Astrocyte of the cerebellum (primary cell): Measurements from ENCODE around the gene PNPLA1.
A peak's percentile ranks its signal among the peaks of the same experiment; 100 is the strongest.

ENCODE experiments used
- DNase-seq: peaks from one replicate; pipeline ENCODE4 v3.0.0-alpha.2; 2011; ENCODE audit warnings: low read depth
- H3K4me3 ChIP-seq: 2 replicates; pipeline ENCODE4 v1.5.1; 2011; ENCODE audit warnings: mild to moderate bottlenecking, low read depth, low read length, moderate library complexity
- CTCF ChIP-seq: IDR thresholded peaks from 2 replicates; pipeline ENCODE4 v1.5.1; 2012; ENCODE audit warnings: low read length, low read depth, moderate library complexity, mild to moderate bottlenecking; ENCODE audit errors: missing control alignments
- in situ Hi-C: cut with HindIII; loops from 2 replicates; pipeline ENCODE4 v1.10.0; 2017; ENCODE audit warnings: low sequenced_read_pairs

PNPLA1 gene

GRCh38 chr6:36349240-36349639 is 79.4 kb downstream of the PNPLA1 start:
- TF ChIP-seq CTCF = no peak
- DNase-seq = no peak
- no peak overlapping the region for H3K4me3 ChIP-seq
- in situ Hi-C loops = no loop called here

GRCh38 chr6:36350082-36350481 is 80.2 kb downstream of the PNPLA1 start:
- no peak overlapping the region for H3K4me3 ChIP-seq
- no peak for DNase-seq
- TF ChIP-seq CTCF = no peak
- in situ Hi-C loops = no loop called here

GRCh38 chr6:36350681-36351571 is 81.1 kb downstream of the PNPLA1 start:
- H3K4me3 ChIP-seq = no peak overlapping the region
- no peak for TF ChIP-seq CTCF
- peak; percentile 65 for DNase-seq
- in situ Hi-C loops = no loop called here

- no peak overlapping the region for H3K4me3 ChIP-seq
- in situ Hi-C loops = no loop called here
- DNase-seq = no peak
- no peak for TF ChIP-seq CTCF
Observed at GRCh38 chr6:36352477-36353157, 82.8 kb downstream of the PNPLA1 start.

GRCh38 chr6:36353411-36353915 is 83.6 kb downstream of the PNPLA1 start:
- in situ Hi-C loops = no loop called here
- no peak overlapping the region for H3K4me3 ChIP-seq
- TF ChIP-seq CTCF = no peak
- DNase-seq = peak; percentile 70

- no peak for TF ChIP-seq CTCF
- in situ Hi-C loops = no loop called here
- DNase-seq = no peak
- no peak overlapping the region for H3K4me3 ChIP-seq
Observed at GRCh38 chr6:36355819-36356218, 86.0 kb downstream of the PNPLA1 start.
